GM13976 (cell line): Measurements from ENCODE around the gene THBS1.

Experiments used
- DNase-seq: peaks from one replicate; pipeline ENCODE4 v3.0.0; 2012; ENCODE audit warnings: low spot score
- in situ Hi-C: fragments of 300-500 bp; cut with MboI; formaldehyde crosslinking; loops from one replicate; pipeline ENCODE4 v1.12.0; 2022; ENCODE audit warnings: low sequenced_read_pairs, mixed read lengths, inconsistent platforms; ENCODE audit not compliant: unreplicated experiment
- TF ChIP-seq, protein P1 (sequence below): IDR thresholded peaks from 2 replicates; pipeline ENCODE4 v1.5.1; 2012; ENCODE audit warnings: borderline replicate concordance, mild to moderate bottlenecking; ENCODE audit not compliant: insufficient read depth; ENCODE audit errors: extremely low read depth, missing control alignments, control extremely low read depth

Gene THBS1

GRCh38 chr15:39542385-39543065 is 38.4 kb upstream of the THBS1 start:
- DNase-seq: no peak
- TF ChIP-seq, protein P1, sequence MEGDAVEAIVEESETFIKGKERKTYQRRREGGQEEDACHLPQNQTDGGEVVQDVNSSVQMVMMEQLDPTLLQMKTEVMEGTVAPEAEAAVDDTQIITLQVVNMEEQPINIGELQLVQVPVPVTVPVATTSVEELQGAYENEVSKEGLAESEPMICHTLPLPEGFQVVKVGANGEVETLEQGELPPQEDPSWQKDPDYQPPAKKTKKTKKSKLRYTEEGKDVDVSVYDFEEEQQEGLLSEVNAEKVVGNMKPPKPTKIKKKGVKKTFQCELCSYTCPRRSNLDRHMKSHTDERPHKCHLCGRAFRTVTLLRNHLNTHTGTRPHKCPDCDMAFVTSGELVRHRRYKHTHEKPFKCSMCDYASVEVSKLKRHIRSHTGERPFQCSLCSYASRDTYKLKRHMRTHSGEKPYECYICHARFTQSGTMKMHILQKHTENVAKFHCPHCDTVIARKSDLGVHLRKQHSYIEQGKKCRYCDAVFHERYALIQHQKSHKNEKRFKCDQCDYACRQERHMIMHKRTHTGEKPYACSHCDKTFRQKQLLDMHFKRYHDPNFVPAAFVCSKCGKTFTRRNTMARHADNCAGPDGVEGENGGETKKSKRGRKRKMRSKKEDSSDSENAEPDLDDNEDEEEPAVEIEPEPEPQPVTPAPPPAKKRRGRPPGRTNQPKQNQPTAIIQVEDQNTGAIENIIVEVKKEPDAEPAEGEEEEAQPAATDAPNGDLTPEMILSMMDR: no peak
- in situ Hi-C loops: no loop called here

GRCh38 chr15:39543651-39544050 is 37.2 kb upstream of the THBS1 start:
- no peak for DNase-seq
- TF ChIP-seq, protein P1: no peak
- in situ Hi-C loops: no loop called here

DNA sequence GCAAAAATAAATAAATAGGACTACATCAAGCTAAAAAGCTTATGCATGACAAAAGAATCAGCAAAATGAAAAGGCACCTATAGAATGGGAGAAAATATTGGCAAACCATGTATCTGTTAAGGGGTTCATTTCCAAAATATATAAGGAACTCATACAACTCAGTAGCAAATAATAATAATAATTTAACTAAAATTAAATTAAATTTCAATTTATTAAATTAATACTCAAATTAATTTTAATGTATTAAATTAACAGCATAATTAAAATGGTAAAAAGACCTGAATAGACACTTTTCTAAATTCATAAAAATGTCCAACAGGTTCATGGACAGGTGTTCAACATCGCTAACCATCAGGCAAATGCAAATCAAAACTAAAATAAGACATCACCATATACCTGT is 34.0 kb upstream of the THBS1 start:
- in situ Hi-C loops: no loop called here
- TF ChIP-seq, protein P1: no peak
- no peak for DNase-seq

DNA sequence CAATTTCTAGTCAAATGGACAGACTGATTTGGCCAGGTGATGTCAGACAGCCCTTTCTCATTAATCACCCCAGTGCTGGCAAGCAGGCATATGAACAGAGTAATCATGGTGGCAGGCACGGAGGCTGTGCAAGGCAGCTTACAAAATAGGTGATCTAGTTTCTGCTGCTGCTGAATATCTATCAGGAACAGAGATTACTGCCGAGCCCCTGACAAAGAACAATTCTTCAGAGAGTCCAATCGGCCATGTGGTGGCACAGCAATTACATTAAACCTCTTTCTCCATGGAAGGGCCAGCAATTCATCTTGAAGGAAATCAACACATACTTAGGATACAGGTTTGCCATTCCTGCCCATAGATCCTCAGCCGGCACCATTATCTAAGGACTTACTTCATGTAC is 32.3 kb upstream of the THBS1 start:
- no peak for DNase-seq
- in situ Hi-C loops: no loop called here

DNA sequence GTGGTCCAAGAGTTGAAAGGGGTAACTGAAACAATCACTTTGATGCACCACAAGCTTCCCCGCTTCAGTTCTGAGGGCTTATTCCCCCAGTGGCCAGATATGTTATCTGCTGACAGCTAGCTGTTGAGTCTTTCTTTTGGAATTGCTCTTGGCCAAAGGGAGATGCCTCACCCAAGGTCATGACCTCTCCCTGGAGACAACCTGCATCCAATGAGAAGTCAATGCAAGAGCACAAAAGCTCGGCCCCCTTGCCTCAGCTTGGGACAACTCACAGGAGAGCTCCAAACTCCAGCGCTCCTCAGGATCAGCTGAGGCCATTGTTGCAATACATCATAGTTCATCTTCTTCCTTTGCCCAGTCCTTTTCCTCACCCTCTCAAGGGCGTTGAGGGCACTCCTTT is 31.0 kb upstream of the THBS1 start:
- TF ChIP-seq, protein P1: no peak
- DNase-seq: no peak
- in situ Hi-C loops: loop anchor here (25.0 kb wide), 1 partner anchor 238 kb away; no protein-coding TSS in a partner anchor

More for the DNA sequence above, 32.3 kb upstream of the THBS1 start:
- TF ChIP-seq, protein P1: no peak

DNA sequence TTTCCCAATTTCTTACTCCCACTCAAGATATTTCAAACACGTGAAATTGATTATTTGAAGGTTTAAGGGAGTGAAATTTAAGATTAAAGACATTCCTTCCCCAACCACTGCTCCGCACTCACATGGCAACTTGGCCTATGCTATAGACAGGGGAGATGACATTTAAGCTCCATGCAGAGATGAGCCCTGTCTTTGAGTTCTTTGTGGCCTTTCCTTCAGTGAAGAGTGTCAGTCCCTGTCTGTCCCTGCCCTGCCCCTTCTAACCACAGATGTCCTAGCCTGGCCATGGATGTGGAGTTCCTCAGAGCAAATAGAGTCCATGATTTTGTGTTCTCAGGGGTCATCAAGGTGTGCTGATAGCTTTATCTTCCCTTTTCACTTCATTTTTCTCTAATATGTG is 29.4 kb upstream of the THBS1 start:
- TF ChIP-seq, protein P1: no peak
- in situ Hi-C loops: loop anchor here (25.0 kb wide), 1 partner anchor 239 kb away; no protein-coding TSS in a partner anchor
- no peak for DNase-seq

- no peak for DNase-seq
- in situ Hi-C loops: loop anchor here (25.0 kb wide), 1 partner anchor 240 kb away; no protein-coding TSS in a partner anchor
- TF ChIP-seq, protein P1: no peak
Measured at GRCh38 chr15:39552556-39552955, 28.3 kb upstream of the THBS1 start.
